Vagina (tissue), 2 donors: ENCODE results near the gene CCR6.

Source experiments
- CTCF ChIP-seq, 3 experiments: fragments of 450-650 bp in 2 of 3; fragments of 200-600 bp in 1 of 3; sonication (generic) in 1 of 3; IDR thresholded peaks; one replicate each; pipeline ENCODE4 v1.5.1; 2017 to 2019; ENCODE audit warnings: antibody characterized with exemption in 3 of 3, mild to moderate bottlenecking in 2 of 3, moderate library complexity in 2 of 3
- POLR2A ChIP-seq, 2 donors: fragments of 450-650 bp; IDR thresholded peaks; one replicate each; pipeline ENCODE4 v1.6.1; 2017; ENCODE audit warnings: antibody characterized with exemption in 2 of 2, mild to moderate bottlenecking in 2 of 2, moderate library complexity in 2 of 2

GRCh38 chr6:167141667-167142432 is 19.0 kb downstream of the CCR6 start:
- TF ChIP-seq POLR2A (IDR thresholded peaks at IDR 0.05) (no peak), CTCF (IDR thresholded peaks at IDR 0.05) (peak; percentile 24 to 45 (median 30))
